PC-9 (cell line): Measurements from ENCODE around the gene OR5J2. TPM values are rescaled to one million over a fixed set of nuclear protein-coding genes. Genes with fewer than 3 reads are reported as not detected.

Source experiments
- BruUV-seq: library from RNA; stranded (reverse); fragments of 400-500 nt; replicated peaks from 2 replicates; lab custom pipeline; 2021; lab: Mats Ljungman, UMichigan
- CTCF ChIA-PET: fragments of 300-600 bp; sonication (Branson Sonifier 250); formaldehyde crosslinking; loops from one replicate; lab custom pipeline; 2022; ENCODE audit warnings: antibody characterized with exemption; lab: Charles Lee
- POLR2A ChIA-PET: fragments of 300-600 bp; sonication (Branson Sonifier 250); formaldehyde crosslinking; loops from one replicate; lab custom pipeline; 2022; ENCODE audit warnings: antibody characterized with exemption; ENCODE audit not compliant: unreplicated experiment; lab: Charles Lee
- DNase-seq, 2 experiments: peaks; one replicate each; pipeline versions ENCODE4 v3.0.0 to v3.0.0-alpha.2; 2015 to 2022; ENCODE audit warnings: mixed read lengths in 1 of 2
- H2AFZ ChIP-seq: fragments of 200-600 bp; sonication (generic); 2 replicates; pipeline ENCODE4 v1.8.1; 2017; ENCODE audit warnings: antibody characterized with exemption
- H3F3A ChIP-seq: fragments of 200-600 bp; sonication (generic); 2 replicates; pipeline ENCODE4 v1.8.1; 2017; ENCODE audit warnings: antibody characterized with exemption, mild to moderate bottlenecking, low read depth; ENCODE audit not compliant: insufficient read depth
- H3K27ac ChIP-seq: fragments of 200-600 bp; sonication (generic); 2 replicates; pipeline ENCODE4 v1.6.1; 2016; ENCODE audit warnings: mixed run types
- H3K27me3 ChIP-seq: fragments of 200-600 bp; sonication (generic); 2 replicates; pipeline ENCODE4 v1.6.1; 2016; ENCODE audit warnings: low read depth, mixed run types; ENCODE audit not compliant: insufficient read depth
- H3K36me3 ChIP-seq: fragments of 200-600 bp; sonication (generic); 2 replicates; pipeline ENCODE4 v1.6.1; 2016; ENCODE audit warnings: low read depth, mixed run types
- H3K4me1 ChIP-seq: fragments of 200-600 bp; sonication (generic); replicated peaks from 2 replicates; pipeline ENCODE4 v1.6.1; 2016; ENCODE audit warnings: mixed run types; ENCODE audit not compliant: insufficient read depth
- H3K4me2 ChIP-seq: fragments of 200-600 bp; sonication (generic); 2 replicates; pipeline ENCODE4 v1.6.1; 2017; ENCODE audit warnings: mixed run types
- H3K4me3 ChIP-seq: fragments of 200-600 bp; sonication (generic); 2 replicates; pipeline ENCODE4 v1.6.1; 2016; ENCODE audit warnings: mixed run types
- H3K79me2 ChIP-seq: fragments of 200-600 bp; sonication (generic); 2 replicates; pipeline ENCODE4 v1.6.1; 2017; ENCODE audit warnings: low read depth, mixed run types
- H3K9me2 ChIP-seq: fragments of 200-600 bp; sonication (generic); 2 replicates; pipeline ENCODE4 v1.8.1; 2017; ENCODE audit warnings: mild to moderate bottlenecking; ENCODE audit not compliant: insufficient read depth
- H3K9me3 ChIP-seq: fragments of 200-600 bp; sonication (generic); 2 replicates; pipeline ENCODE4 v1.8.1; 2016; ENCODE audit warnings: low read depth; ENCODE audit not compliant: insufficient read depth
- H4K20me1 ChIP-seq: fragments of 200-600 bp; sonication (generic); 2 replicates; pipeline ENCODE4 v1.8.1; 2017; ENCODE audit not compliant: insufficient read depth
- CTCF ChIP-seq: fragments of 200-600 bp; sonication (generic); conservative IDR thresholded peaks from 2 replicates; pipeline ENCODE4 v1.6.1; 2017; ENCODE audit warnings: mixed run types, antibody characterized with exemption, mild to moderate bottlenecking, moderate library complexity
- EZH2 ChIP-seq: fragments of 200-600 bp; sonication (generic); IDR thresholded peaks from 2 replicates; pipeline ENCODE4 v1.8.0; 2017; ENCODE audit warnings: antibody characterized with exemption, low read depth
- intact Hi-C: fragments of 100-400 bp; cut with micrococcal nuclease; formaldehyde crosslinking; loops from one replicate; pipeline ENCODE4 v1.10.0; 2022; ENCODE audit not compliant: unreplicated experiment
- total RNA-seq: library from RNA; stranded (reverse); gene quantifications from 2 replicates; pipeline ENCODE4 v1.2.3, GENCODE V29; 2021

Gene OR5J2
- total RNA-seq, 1 experiment from 2014 or later, result not detected

GRCh38 chr11:56188602-56189001 is 12.2 kb downstream of the OR5J2 start:
- H3K9me2 ChIP-seq, result no peaks in the 10 kb centered on the region
- ChIA-PET CTCF (no interaction called here), POLR2A (no interaction called here)
- peaks cover 3% of the 10 kb centered on the region; the same call in 1 of the 2 replicates for H4K20me1 ChIP-seq
- no TSS peak for BruUV-seq
- no peak for DNase-seq
- H2AFZ ChIP-seq, result no peak overlapping the region
- no peaks in the 10 kb centered on the region for H3K27me3 ChIP-seq
- 0 out of 2 replicates have a peak, but pooled peaks cover 4% of the 10 kb centered on the region for H3K9me3 ChIP-seq
- no peak for TF ChIP-seq EZH2
- no peak for TF ChIP-seq CTCF
- no peaks in the 10 kb centered on the region for H3K4me1 ChIP-seq
- H3K4me3 ChIP-seq, result no peak overlapping the region
- 0 out of 2 replicates have a peak, but pooled peaks cover 3% of the 10 kb centered on the region for H3F3A ChIP-seq
- H3K27ac ChIP-seq, result no peak overlapping the region
- intact Hi-C loops, result no loop called here
- H3K36me3 ChIP-seq, result no peaks in the 10 kb centered on the region
- H3K79me2 ChIP-seq, result no peaks in the 10 kb centered on the region
- H3K4me2 ChIP-seq, result no peak overlapping the region

GRCh38 chr11:56196705-56197104 is 20.3 kb downstream of the OR5J2 start:
- CTCF ChIA-PET, result no interaction called here

GRCh38 chr11:56197367-56197766 is 20.9 kb downstream of the OR5J2 start:
- BruUV-seq, result no TSS peak
- Histone ChIP-seq H3K9me2 (no peaks in the 10 kb centered on the region), H3K4me3 (no peak overlapping the region), H2AFZ (no peak overlapping the region), H3K36me3 (no peaks in the 10 kb centered on the region), H3K4me2 (no peak overlapping the region), H3F3A (no peaks in the 10 kb centered on the region), H3K79me2 (no peaks in the 10 kb centered on the region), H3K27ac (no peak overlapping the region), H4K20me1 (no peaks in the 10 kb centered on the region), H3K4me1 (no peaks in the 10 kb centered on the region), H3K9me3 (no peaks in the 10 kb centered on the region), H3K27me3 (no peaks in the 10 kb centered on the region)
- intact Hi-C loops, result no loop called here
- no peak for TF ChIP-seq EZH2
- TF ChIP-seq CTCF, result no peak
- POLR2A ChIA-PET, result no interaction called here
- CTCF ChIA-PET, result no interaction called here
- DNase-seq, result no peak

More at GRCh38 chr11:56196705-56197104, 20.3 kb downstream of the OR5J2 start:
- TF ChIP-seq CTCF (no peak), EZH2 (no peak)
- BruUV-seq, result no TSS peak
- POLR2A ChIA-PET, result no interaction called here
- Histone ChIP-seq H3K4me3 (no peak overlapping the region), H3K36me3 (no peaks in the 10 kb centered on the region), H3K27me3 (no peaks in the 10 kb centered on the region), H3K9me2 (no peaks in the 10 kb centered on the region), H2AFZ (no peak overlapping the region), H3K9me3 (0 out of 2 replicates have a peak, but pooled peaks cover 3% of the 10 kb centered on the region), H3K4me2 (no peak overlapping the region), H4K20me1 (no peaks in the 10 kb centered on the region), H3K79me2 (no peaks in the 10 kb centered on the region), H3K27ac (no peak overlapping the region), H3K4me1 (no peaks in the 10 kb centered on the region), H3F3A (no peaks in the 10 kb centered on the region)
- DNase-seq, result no peak
- intact Hi-C loops, result no loop called here
